NCI-H2196 (cell line): Measurements from ENCODE around the gene LMAN2.
A peak's percentile ranks its signal among the peaks of the same experiment; 100 is the strongest.
"Not testable (repeated sequence)": the region's sequence is repeated elsewhere in the genome, so short reads cannot be mapped to it uniquely, and the experiment has no call there.

Experiments used
- DNase-seq: peaks from one replicate; lab custom pipeline; 2025; ENCODE audit not compliant: unreplicated experiment; lab: John Stamatoyannopoulos, UW

The LMAN2 gene

GRCh38 chr5:177378884-177379883 lies 27.7 kb upstream of the LMAN2 start:
- DNase-seq, result no peak

- no peak for DNase-seq
Observed at GRCh38 chr5:177377851-177378776, 26.6 kb upstream of the LMAN2 start.

GRCh38 chr5:177376107-177376506 lies 24.6 kb upstream of the LMAN2 start:
- DNase-seq, result no peak

- not testable (repeated sequence) for DNase-seq
Observed at GRCh38 chr5:177375516-177375915, 24.0 kb upstream of the LMAN2 start.

- no peak for DNase-seq
Observed at GRCh38 chr5:177374211-177374610, 22.7 kb upstream of the LMAN2 start.

- DNase-seq, result no peak
Observed at GRCh38 chr5:177373806-177374205, 22.3 kb upstream of the LMAN2 start.

- DNase-seq, result no peak
Observed at GRCh38 chr5:177372910-177373309, 21.4 kb upstream of the LMAN2 start.

GRCh38 chr5:177372034-177372896 lies 20.8 kb upstream of the LMAN2 start:
- DNase-seq, result no peak

- DNase-seq, result no peak
Observed at GRCh38 chr5:177371120-177372033, 19.9 kb upstream of the LMAN2 start.

- DNase-seq, result peak; percentile 93
Observed at GRCh38 chr5:177370488-177371119, 19.1 kb upstream of the LMAN2 start.

GRCh38 chr5:177369645-177370440 lies 18.4 kb upstream of the LMAN2 start:
- no peak for DNase-seq

GRCh38 chr5:177368869-177369644 lies 17.6 kb upstream of the LMAN2 start:
- no peak for DNase-seq

- no peak for DNase-seq
Observed at GRCh38 chr5:177367981-177368868, 16.8 kb upstream of the LMAN2 start.

GRCh38 chr5:177367323-177367848 lies 15.9 kb upstream of the LMAN2 start:
- DNase-seq, result no peak

- no peak for DNase-seq
Observed at GRCh38 chr5:177366528-177367322, 15.3 kb upstream of the LMAN2 start.
